ENCODE measurements around the gene TRAF3IP1. TPM values are rescaled to one million over a fixed set of nuclear protein-coding genes. Genes with fewer than 3 reads are reported as not detected.

The TRAF3IP1 gene
- total RNA-seq, 2 donors from 2014 or later: 16.2 to 18.5 TPM

GRCh38 chr2:238422940-238423339 is 102.6 kb downstream of the TRAF3IP1 start:
- no peaks in the 10 kb centered on the region for H3K27me3 ChIP-seq
- DNase-seq: no peak
- no peaks in the 10 kb centered on the region for H3K9me3 ChIP-seq
- H3K4me3 ChIP-seq: no peak overlapping the region
- intact Hi-C loops (cut with DNase I): no loop called here
- no peak overlapping the region for H3K9ac ChIP-seq (ENCODE audit: low read depth in 2 of 2, low read length in 2 of 2)
- no peaks in the 10 kb centered on the region for H3K4me1 ChIP-seq
- TF ChIP-seq, protein P1, sequence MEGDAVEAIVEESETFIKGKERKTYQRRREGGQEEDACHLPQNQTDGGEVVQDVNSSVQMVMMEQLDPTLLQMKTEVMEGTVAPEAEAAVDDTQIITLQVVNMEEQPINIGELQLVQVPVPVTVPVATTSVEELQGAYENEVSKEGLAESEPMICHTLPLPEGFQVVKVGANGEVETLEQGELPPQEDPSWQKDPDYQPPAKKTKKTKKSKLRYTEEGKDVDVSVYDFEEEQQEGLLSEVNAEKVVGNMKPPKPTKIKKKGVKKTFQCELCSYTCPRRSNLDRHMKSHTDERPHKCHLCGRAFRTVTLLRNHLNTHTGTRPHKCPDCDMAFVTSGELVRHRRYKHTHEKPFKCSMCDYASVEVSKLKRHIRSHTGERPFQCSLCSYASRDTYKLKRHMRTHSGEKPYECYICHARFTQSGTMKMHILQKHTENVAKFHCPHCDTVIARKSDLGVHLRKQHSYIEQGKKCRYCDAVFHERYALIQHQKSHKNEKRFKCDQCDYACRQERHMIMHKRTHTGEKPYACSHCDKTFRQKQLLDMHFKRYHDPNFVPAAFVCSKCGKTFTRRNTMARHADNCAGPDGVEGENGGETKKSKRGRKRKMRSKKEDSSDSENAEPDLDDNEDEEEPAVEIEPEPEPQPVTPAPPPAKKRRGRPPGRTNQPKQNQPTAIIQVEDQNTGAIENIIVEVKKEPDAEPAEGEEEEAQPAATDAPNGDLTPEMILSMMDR (IDR thresholded peaks at IDR 0.05): no peak
- H3K27ac ChIP-seq: no peak overlapping the region
- no peaks in the 10 kb centered on the region for H3K36me3 ChIP-seq

DNA sequence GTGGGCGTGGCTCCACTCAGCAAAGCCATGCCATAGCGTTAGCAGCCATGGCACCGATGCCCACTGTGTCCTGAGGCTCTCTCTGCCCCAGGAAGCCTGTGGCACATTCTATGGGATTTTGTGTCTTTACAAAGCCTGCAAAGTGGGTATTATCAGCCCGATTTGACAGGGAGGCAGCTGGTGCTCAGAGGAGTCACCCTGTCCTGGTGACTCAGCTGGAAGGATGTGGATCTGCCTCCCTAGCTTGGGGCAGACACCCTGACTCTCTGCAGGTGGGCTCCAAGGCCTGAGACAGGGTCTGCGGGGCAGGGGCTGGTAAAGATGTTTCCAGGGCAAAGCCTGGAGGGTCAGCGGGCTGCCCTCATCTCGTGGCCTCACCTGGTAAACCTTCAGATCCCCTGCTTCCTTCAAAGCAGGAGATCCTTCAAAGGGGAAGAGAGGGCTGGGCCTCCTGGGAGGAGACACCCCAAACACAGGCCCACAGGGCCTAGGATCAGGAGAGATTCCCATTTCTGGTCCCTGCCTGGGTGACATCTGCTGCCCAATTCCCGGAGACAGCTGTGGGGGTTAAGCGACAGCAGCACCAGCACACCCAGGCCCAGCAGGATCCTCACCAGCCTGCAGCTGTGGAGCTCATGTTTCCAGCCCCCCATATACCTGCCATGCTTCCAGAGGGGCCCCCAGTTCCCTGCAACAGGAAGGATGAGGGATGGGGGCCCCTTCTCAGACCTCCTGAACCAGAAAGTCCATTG is 103.4 kb downstream of the TRAF3IP1 start:
- Histone ChIP-seq H3K36me3 (no peaks in the 10 kb centered on the region), H3K9me3 (no peaks in the 10 kb centered on the region), H3K4me3 (no peak overlapping the region), H3K9ac (ENCODE audit: low read depth in 2 of 2, low read length in 2 of 2) (no peak overlapping the region), H3K27ac (no peak overlapping the region), H3K4me1 (no peaks in the 10 kb centered on the region), H3K27me3 (no peaks in the 10 kb centered on the region)
- TF ChIP-seq, protein P1 (IDR thresholded peaks at IDR 0.05): no peak
- peak; percentile 14 for DNase-seq
- intact Hi-C loops (cut with DNase I): no loop called here

- Histone ChIP-seq H3K36me3 (no peaks in the 10 kb centered on the region), H3K4me1 (no peaks in the 10 kb centered on the region), H3K27ac (no peak overlapping the region), H3K9me3 (no peaks in the 10 kb centered on the region), H3K9ac (ENCODE audit: low read depth in 2 of 2, low read length in 2 of 2) (no peak overlapping the region), H3K4me3 (no peak overlapping the region), H3K27me3 (no peaks in the 10 kb centered on the region)
- no peak for DNase-seq
- TF ChIP-seq, protein P1 (IDR thresholded peaks at IDR 0.05): no peak
- intact Hi-C loops (cut with DNase I): no loop called here
Observed at GRCh38 chr2:238424313-238424700, 104.0 kb downstream of the TRAF3IP1 start.

DNA sequence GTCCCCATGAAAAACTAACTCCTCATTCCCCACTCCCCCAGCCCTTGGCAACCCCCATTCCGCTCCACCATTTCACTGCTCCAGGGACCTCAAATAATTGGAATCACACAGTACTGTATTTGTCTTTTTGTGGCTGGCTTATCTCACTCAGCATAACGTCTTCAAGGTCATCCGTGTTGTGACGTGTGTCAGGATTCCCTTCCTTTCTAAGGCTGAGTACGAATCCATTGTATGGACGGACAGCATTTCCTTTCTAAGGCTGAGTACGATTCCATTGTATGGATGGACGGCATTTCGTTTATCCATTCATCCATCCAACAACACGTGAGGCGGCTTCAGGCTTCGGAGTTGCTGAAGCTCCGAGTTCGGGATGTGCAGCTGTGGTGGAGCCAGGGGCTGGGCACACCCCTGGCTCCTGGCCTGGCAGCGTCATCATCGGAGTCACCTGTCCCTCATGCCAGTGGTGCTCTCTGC is 105.2 kb downstream of the TRAF3IP1 start:
- TF ChIP-seq, protein P1 (IDR thresholded peaks at IDR 0.05): no peak
- Histone ChIP-seq H3K9ac (ENCODE audit: low read depth in 2 of 2, low read length in 2 of 2) (peak overlapping the region; percentile 89 to 92), H3K9me3 (no peaks in the 10 kb centered on the region), H3K4me1 (no peaks in the 10 kb centered on the region), H3K36me3 (no peaks in the 10 kb centered on the region), H3K4me3 (peak overlapping the region; percentile 96), H3K27me3 (no peaks in the 10 kb centered on the region), H3K27ac (no peak overlapping the region)
- DNase-seq: peak; percentile 55
- intact Hi-C loops (cut with DNase I): no loop called here

GRCh38 chr2:238425979-238426567 is 105.8 kb downstream of the TRAF3IP1 start:
- peak overlapping the region; percentile 89 to 92 for H3K9ac ChIP-seq (ENCODE audit: low read depth in 2 of 2, low read length in 2 of 2)
- H3K4me1 ChIP-seq: no peaks in the 10 kb centered on the region
- no peaks in the 10 kb centered on the region for H3K36me3 ChIP-seq
- H3K27me3 ChIP-seq: no peaks in the 10 kb centered on the region
- H3K9me3 ChIP-seq: no peaks in the 10 kb centered on the region
- intact Hi-C loops (cut with DNase I): no loop called here
- peak overlapping the region; percentile 96 for H3K4me3 ChIP-seq
- peak overlapping the region; percentile 95 for H3K27ac ChIP-seq
- DNase-seq: no peak
- TF ChIP-seq, protein P1 (IDR thresholded peaks at IDR 0.05): no peak

Data from colonic mucosa (tissue), 4 donors.